GDM1 (cell line): ENCODE results near the gene PLEKHA3.
"Not testable (repeated sequence)": the region's sequence is repeated elsewhere in the genome, so short reads cannot be mapped to it uniquely, and the experiment has no call there.

Experiments
- DNase-seq: peaks from one replicate; lab custom pipeline; 2025; lab: John Stamatoyannopoulos, UW

PLEKHA3 gene

DNA sequence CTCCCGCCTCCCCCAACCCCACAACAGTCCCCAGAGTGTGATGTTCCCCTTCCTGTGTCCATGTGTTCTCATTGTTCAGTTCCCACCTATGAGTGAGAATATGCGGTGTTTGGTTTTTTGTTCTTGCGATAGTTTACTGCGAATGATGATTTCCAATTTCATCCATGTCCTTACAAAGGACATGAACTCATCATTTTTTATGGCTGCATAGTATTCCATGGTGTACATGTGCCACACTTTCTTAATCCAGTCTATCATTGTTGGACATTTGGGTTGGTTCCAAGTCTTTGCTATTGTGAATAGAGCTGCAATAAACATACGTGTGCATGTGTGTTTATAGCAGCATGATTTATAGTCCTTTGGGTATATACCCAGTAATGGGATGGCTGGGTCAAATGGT is 44.8 kb downstream of the PLEKHA3 start:
- not testable (repeated sequence) for DNase-seq

DNA sequence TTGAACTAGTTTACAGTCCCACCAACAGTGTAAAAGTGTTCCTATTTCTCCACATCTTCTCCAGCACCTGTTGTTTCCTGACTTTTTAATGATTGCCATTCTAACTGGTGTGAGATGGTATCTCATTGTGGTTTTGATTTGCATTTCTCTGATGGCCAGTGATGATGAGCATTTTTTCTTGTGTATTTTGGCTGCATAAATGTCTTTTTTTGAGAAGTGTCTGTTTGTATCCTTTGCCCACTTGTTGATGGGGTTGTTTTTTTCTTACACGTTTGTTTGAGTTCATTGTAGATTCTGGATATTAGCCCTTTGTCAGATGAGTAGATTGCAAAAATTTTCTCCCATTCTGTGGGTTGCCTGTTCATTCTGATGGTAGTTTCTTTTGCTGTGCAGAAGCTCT is 45.2 kb downstream of the PLEKHA3 start:
- not testable (repeated sequence) for DNase-seq

DNA sequence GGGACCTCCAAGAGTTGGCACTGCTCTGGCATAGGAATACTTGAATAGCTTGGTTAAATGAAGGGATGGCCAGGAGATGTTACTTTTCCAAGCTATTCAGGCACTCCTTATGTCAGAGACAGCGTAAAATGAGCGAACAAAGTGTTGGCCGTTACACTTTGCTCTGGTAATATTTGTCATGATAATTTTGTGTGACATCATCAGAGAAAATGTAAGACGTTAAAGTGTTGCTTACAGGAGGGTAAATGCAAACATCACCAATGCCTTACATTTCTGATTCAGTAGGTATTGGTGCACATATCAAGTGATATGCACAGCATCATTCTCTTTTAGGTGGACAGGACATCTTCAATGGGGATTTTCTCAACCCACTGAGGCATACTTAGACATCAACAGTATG is 46.0 kb downstream of the PLEKHA3 start:
- no peak for DNase-seq

DNA sequence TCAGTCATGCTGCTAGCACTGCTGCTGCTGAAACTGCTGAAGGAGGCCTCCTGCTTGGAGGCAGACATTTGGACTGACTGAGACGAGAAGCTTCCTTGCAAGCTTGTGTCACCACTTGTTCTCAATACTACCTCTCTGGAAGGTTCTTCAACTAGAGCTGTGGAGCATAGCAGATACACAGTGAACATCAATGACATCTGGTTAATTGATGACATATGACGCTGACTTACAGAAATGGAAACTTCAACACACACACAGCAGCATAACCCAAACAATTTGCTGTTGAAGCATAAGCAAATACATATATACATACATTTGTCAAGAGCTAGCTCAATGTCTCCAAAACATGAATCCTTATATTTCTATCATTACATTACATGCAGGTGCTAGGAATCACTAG is 47.3 kb downstream of the PLEKHA3 start:
- DNase-seq, result no peak

DNA sequence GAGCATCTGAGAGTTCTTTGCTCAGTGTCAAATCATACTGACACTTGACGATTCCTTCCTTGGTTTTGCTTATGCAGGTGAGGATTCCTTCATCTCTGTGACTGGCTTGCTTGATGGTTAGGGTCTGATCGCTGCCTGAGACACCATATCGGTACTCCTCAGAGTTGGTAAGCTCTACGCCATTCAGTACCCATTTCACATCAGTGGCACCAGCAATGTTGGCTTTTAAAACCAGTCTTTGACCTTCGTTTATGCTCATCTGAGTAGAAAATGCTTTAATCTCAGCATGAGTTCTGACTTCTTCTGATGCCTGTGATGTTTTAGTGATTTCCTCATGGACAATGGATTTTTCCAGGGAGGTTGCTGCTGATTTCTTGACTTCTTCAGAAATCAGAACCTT is 48.4 kb downstream of the PLEKHA3 start:
- no peak for DNase-seq

DNA sequence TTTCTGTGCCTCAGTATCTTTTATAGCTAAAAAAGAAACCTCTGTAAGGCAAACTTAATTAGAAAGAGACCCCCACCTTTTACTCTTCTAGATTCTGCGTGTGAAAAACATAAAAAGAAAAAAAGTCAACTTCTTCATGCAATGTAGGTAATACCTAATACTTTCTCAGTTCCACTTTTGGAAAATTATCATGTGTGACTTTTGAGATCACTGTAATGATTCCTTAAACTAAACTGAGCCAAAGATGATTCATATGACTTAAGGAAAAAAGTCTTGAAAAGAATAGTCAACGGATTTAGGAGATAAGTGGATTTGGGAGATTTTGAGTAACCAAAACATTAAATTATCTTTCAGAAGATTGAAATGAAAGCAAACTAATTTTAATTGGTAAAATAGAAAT is 48.9 kb downstream of the PLEKHA3 start:
- no peak for DNase-seq

DNA sequence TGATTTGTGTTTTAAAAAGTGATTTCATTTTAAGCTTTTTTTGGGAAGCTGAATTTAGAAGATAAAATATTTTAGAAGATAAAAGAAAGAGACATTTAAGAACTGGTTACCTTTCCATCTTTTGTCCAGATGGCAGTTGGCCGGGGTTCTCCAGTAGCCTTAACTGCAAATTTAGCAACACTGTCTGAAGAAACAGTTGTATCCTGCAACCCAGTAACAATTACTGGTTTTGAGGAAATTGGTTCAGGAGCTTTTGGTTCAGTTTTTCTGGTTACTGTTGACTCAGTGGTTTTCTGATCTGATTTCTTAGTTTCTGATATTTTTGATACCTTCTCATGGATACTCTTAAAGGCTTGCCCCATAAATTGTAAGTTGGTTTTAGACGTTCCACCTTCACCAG is 49.9 kb downstream of the PLEKHA3 start:
- DNase-seq, result no peak

DNA sequence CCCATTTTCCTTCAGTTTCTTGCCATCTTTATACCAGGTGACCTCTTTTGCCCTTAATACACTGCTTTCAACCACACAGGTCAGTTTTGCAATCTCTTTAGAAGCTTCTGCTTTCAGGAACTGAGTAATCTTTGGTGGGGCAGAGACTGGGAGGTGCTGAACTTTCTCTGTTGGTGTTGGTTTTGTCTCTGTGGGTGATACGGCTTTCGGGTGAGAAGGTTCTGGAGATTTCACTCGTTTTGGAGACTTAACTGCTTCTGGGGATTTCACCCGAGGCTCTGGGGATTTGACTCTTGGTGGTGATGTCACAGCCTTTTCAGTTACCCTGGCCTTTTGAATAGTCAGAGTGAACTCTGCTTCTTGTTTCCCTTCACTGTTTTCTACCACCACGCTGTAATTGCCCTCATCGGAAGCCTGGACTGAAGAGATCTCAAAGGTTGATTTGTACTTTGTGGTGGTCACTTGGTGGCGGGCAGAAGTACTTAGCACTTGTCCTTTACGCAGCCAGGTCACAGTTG is 50.4 kb downstream of the PLEKHA3 start:
- no peak for DNase-seq

DNA sequence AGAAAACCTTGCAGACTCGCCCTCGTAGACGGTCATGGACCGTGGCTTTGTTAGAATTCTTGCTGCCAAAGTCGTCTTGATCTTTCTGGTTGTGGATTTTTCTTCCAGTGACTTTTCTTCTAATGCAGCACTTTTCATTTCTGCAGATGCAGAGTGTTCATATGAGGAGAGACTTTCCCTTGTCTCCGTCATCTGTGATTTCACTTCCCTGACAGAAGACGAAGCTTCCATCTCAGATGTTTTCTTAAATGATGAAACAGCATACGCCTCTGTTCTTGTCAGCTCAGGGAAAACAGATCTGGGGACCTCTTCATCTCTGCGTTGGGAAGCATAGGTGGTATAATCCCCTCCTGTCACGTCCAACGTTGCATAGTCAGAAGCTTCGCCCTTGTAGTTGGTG is 50.9 kb downstream of the PLEKHA3 start:
- no peak for DNase-seq

DNA sequence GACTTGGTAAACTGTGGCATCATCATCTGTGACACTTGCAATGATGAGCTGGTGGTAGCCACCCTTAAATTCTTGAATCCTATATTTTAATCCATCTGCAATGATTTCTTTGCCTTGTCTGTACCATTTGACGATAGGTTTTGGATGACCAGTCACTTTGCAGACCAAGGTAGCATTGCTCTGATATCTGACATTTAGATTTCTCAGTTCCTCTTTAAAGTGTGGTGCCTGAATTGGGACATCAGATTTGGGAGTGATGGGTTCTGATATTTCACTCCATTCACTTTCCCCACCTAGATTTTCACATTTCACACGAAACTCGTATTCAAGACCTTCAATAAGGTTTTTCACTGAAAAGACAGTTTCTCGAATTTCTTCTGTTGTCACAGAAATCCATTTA is 55.8 kb downstream of the PLEKHA3 start:
- no peak for DNase-seq

DNA sequence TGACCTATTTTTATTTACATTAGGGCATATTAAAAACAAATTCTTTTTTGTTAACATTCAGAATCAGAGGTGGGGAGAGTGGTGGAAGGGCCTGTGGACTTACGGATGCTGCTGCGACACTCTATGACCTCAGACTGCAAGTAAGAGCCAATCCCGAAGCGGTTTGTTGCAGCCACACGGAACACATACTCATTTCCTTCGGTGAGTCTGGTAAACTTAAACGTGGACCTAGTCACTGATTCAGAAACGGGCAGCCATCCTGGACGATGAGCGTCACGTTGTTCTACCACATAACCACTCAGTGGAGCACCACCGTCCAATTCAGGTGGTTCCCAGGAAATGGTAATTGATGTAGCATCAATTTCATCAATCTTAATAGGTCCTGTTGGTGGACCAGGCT is 61.9 kb downstream of the PLEKHA3 start:
- no peak for DNase-seq

DNA sequence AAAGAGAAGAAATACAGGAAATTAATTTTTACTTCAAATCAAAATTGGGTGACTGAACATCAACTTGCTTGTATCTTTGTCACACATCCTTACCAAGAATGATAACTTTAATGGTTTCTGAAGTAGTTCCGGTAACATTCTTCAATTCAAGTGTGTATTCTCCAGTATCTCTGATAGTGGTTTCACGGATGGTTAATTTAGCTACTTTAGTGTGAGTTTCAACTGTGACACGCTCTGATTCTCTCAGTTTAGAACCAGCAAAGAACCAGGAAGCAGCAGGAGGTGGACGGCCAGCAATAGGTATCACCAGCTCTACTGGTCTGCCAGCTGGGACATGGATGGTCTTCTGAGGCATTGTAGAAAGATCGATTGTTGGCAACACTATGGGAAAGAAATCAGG is 62.3 kb downstream of the PLEKHA3 start:
- DNase-seq, result no peak

DNA sequence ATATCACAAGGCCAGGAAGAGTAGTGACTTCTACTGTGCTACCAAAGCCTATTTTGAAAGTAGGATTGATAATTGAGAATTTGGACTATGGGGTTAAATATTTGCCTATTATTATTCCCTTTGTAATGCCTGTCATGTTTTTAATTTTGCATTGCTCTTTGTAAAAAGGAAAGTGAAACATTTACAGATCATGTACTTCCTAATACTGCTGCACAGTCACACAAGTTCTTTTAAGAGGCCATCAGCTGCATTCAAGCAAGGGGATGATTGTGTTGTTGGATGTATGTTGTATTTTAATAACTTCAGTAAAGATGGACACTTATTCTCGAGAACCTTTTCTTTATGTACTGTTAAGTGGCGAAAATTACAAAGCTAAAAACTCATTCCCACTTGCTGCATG is 70.1 kb downstream of the PLEKHA3 start:
- DNase-seq, result no peak

DNA sequence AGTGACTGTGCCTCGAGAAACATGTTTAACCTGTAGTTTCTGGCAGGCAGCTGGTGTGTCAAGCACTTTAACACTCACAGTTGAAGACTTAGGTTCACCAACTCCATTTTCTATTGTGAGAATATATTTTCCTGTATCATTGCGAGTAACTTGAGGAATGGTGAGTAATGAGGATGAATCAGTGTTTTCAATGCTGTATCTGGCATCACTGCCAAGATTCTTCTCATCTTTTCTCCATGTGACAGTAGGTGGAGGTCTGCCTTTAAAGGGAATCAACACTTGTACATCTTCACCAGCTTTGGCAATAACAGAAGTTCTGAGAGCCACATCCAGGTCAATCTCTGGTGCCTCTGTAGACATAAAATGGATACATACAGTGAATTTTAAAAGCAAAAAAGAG is 72.8 kb downstream of the PLEKHA3 start:
- no peak for DNase-seq
